GM18508 (cell line): ENCODE data around the gene SAP130.
"Not testable (repeated sequence)": the region's sequence is repeated elsewhere in the genome, so short reads cannot be mapped to it uniquely, and the experiment has no call there.

Experiments used
- ATAC-seq: cut with Tn5 transposase; IDR thresholded peaks from one replicate; pipeline ENCODE4 v1.9.1; 2021; ENCODE audit warnings: moderate number of reproducible peaks; ENCODE audit not compliant: insufficient read depth, unreplicated experiment

The SAP130 gene

GRCh38 chr2:127957240-127957639 lies 70.6 kb downstream of the SAP130 start:
- no peak for ATAC-seq

DNA sequence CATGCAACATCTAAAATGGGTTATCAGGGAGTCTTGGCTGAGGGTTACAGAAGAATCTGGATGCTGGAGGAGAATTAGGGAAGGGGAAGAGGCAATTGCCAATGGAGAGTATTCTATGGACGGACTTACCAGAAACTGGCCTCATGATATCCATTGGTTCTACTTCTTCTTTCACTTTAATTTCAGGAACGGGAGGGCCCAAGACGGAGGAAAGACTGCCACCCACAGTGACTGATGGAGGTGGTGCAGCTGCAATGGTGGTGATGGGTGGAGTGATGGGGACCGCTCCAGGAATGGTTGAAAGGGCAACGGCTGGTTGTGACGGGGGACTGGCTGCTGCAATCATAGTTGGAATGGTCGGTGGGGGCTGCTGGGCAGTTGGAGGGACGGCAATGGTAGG lies 73.0 kb downstream of the SAP130 start:
- ATAC-seq: no peak

DNA sequence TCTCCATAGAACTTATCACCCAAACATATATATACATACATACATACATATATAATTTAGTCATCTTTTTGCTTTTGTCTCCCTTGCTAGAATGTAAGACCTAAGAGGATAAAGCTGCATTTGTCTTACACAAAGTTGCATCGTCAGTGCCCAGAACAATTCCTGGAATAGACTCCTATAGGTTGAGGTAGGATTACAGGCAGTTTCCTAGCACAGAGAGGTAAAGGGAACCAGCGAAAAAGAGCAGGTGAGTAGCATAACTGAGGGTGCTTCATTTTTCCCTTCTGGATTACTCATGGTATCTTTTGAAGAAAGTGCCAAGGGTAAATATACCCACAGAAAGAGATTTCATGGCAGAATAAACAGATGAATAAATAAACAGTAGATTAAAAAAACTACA lies 74.0 kb downstream of the SAP130 start:
- ATAC-seq: no peak

- ATAC-seq: no peak
Measured at GRCh38 chr2:127953128-127953718, 74.6 kb downstream of the SAP130 start.

GRCh38 chr2:127951026-127951425 lies 76.8 kb downstream of the SAP130 start:
- no peak for ATAC-seq

GRCh38 chr2:127950264-127950663 lies 77.6 kb downstream of the SAP130 start:
- ATAC-seq: no peak

GRCh38 chr2:127945281-127945680 lies 82.6 kb downstream of the SAP130 start:
- no peak for ATAC-seq

GRCh38 chr2:127943186-127943585 lies 84.7 kb downstream of the SAP130 start:
- no peak for ATAC-seq

DNA sequence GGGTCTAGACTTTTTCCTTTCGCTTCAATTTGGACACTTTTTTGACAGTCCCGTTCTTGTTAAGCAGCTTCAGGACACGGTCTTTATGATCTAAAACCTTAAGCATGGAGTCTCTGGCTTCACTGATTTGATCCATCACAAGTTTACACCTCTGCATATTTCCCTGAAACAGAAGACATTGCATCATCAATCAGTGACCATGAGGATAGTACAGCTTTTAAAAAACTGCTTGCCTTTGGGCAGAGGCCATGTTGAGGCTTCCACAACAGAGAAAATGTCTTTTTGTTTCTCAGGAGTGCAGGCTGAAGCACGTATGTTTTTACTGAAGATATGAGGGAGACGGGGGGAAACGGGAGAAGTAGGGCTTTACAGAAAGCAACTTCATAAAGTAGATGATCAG lies 85.9 kb downstream of the SAP130 start:
- ATAC-seq: no peak

- ATAC-seq: no peak
Measured at GRCh38 chr2:127941461-127941860, 86.4 kb downstream of the SAP130 start.

- ATAC-seq: no peak
Measured at GRCh38 chr2:127940641-127941040, 87.2 kb downstream of the SAP130 start.

DNA sequence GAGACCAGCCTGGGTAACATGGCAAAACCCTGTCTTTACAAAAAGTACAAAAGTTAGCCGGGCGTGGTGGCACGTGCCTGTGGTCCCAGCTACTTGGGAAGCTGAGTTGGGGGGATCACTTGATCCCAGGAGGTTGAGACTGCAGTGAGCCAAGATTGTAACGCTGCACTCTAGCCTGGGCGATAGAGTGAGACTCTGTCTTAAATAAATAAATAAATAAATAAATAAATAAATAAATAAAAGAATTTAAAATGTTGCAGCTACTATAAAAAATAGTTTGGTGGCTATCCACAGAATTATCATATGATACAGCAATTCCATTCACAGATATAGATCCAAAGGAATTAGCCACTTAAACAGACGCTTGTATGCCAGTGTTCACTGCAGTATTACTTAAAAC lies 92.5 kb downstream of the SAP130 start:
- no peak for ATAC-seq

GRCh38 chr2:127932199-127932876 lies 95.5 kb downstream of the SAP130 start:
- ATAC-seq: no peak

- ATAC-seq: no peak
Measured at GRCh38 chr2:127929449-127929848, 98.4 kb downstream of the SAP130 start.

DNA sequence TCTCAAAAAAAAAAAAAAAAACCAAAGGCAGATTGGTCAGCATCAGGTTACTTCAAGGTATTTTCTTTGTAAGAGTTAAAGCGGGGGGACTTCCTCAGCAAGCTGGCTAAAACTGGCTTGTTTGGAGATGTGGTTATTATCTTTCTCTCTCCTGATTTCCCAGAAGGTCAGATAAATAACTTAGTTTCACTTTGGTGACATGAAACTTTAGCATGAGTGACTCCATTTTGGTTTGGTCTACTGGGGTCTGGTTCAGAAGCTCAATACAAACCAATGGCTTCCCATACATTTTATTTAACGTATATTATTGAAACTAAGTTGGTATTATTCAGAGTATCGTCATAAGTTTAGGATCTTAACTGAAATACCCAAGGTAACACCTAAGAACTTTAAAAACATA lies 100.5 kb downstream of the SAP130 start:
- ATAC-seq: no peak

DNA sequence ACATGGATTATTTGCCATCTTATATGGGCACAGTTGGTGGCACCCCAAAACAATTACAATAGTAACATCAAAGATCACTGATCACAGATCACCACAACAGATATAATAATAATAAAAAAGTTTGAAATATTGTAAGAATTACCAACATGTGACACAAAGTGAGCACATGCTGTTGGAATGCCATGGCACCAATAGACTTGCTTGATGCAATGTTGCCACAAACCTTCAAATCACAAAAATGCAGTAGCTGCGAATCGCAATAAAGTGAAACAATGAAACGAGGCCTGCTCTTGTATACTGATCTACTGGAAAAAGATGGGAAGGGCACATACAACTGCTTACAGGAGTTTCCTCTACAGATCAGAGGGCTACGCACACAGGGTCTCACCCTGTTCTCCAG lies 109.9 kb downstream of the SAP130 start:
- ATAC-seq: no peak

GRCh38 chr2:127913808-127914457 lies 113.9 kb downstream of the SAP130 start:
- no peak for ATAC-seq

- no peak for ATAC-seq
Measured at GRCh38 chr2:127911737-127912136, 116.1 kb downstream of the SAP130 start.

GRCh38 chr2:127910415-127910814 lies 117.4 kb downstream of the SAP130 start:
- no peak for ATAC-seq

DNA sequence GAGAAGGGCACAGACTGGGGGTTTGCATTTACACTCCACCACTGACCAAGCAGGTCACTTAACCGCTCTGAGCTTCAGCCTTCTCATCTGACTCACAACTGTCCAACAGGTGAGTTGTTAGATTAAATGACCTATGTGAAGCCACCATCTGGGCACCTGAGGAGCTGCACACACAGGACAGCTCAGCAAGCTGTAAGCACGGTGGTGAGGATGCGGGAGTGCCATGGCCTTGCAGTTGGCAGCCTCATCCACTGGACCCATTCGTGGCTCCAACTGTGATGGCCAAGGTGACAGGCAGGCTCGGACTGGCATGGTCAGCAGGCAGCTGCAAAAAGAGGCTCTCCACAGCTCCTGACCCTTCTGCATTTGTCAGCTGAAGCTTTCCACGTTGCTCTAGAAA lies 118.8 kb downstream of the SAP130 start:
- no peak for ATAC-seq

GRCh38 chr2:127907733-127908400 lies 120.0 kb downstream of the SAP130 start:
- ATAC-seq: not testable (repeated sequence)
